ENCODE results near the gene IYD.

IYD gene

GRCh38 chr6:150368762-150369161 lies at the start of gene IYD:
Gene IYD (plus strand): TSS chr6:150369012. CDS start chr6:150369032, 20 bp downstream.
- no peak for DNase-seq

GRCh38 chr6:150319924-150320323 lies 48.9 kb upstream of the IYD start:
- DNase-seq = no peak

GRCh38 chr6:150320442-150320841 lies 48.4 kb upstream of the IYD start:
- DNase-seq = no peak

- no peak for DNase-seq
Measured at GRCh38 chr6:150322466-150322871, 46.3 kb upstream of the IYD start.

- no peak for DNase-seq
Measured at GRCh38 chr6:150323205-150323604, 45.6 kb upstream of the IYD start.

- DNase-seq = no peak
Measured at GRCh38 chr6:150324044-150324443, 44.8 kb upstream of the IYD start.

- DNase-seq = no peak
Measured at GRCh38 chr6:150325066-150325772, 43.6 kb upstream of the IYD start.

GRCh38 chr6:150327117-150327774 lies 41.6 kb upstream of the IYD start:
- DNase-seq = no peak

- DNase-seq = no peak
Measured at GRCh38 chr6:150328744-150329405, 39.9 kb upstream of the IYD start.

- DNase-seq = no peak
Measured at GRCh38 chr6:150331344-150331743, 37.5 kb upstream of the IYD start.

- DNase-seq = no peak
Measured at GRCh38 chr6:150332939-150333584, 35.8 kb upstream of the IYD start.

- DNase-seq = no peak
Measured at GRCh38 chr6:150333585-150333941, 35.2 kb upstream of the IYD start.

- peak in 1 of 2 donors; percentile 7 for DNase-seq
Measured at GRCh38 chr6:150334790-150335783, 33.7 kb upstream of the IYD start.

- DNase-seq = no peak
Measured at GRCh38 chr6:150336299-150336698, 32.5 kb upstream of the IYD start.

- DNase-seq = no peak
Measured at GRCh38 chr6:150336708-150337107, 32.1 kb upstream of the IYD start.

- no peak for DNase-seq
Measured at GRCh38 chr6:150342126-150342525, 26.7 kb upstream of the IYD start.

GRCh38 chr6:150343434-150343833 lies 25.4 kb upstream of the IYD start:
- no peak for DNase-seq

GRCh38 chr6:150345781-150346180 lies 23.0 kb upstream of the IYD start:
- DNase-seq = no peak

GRCh38 chr6:150346346-150346745 lies 22.5 kb upstream of the IYD start:
- DNase-seq = no peak

GRCh38 chr6:150347845-150348244 lies 21.0 kb upstream of the IYD start:
- no peak for DNase-seq

- DNase-seq = no peak
Measured at GRCh38 chr6:150349546-150349945, 19.3 kb upstream of the IYD start.
